Activated effector memory CD4-positive, alpha-beta T cell treated with anti-CD3 and anti-CD28 coated beads, Interleukin-2, amount 50 U/mL, for 16 hours (primary cell): Measurements from ENCODE around the gene PICK1.

ENCODE experiments used
- DNase-seq: peaks from one replicate; pipeline ENCODE4 v3.0.0-alpha.2; 2020

The PICK1 gene

DNA sequence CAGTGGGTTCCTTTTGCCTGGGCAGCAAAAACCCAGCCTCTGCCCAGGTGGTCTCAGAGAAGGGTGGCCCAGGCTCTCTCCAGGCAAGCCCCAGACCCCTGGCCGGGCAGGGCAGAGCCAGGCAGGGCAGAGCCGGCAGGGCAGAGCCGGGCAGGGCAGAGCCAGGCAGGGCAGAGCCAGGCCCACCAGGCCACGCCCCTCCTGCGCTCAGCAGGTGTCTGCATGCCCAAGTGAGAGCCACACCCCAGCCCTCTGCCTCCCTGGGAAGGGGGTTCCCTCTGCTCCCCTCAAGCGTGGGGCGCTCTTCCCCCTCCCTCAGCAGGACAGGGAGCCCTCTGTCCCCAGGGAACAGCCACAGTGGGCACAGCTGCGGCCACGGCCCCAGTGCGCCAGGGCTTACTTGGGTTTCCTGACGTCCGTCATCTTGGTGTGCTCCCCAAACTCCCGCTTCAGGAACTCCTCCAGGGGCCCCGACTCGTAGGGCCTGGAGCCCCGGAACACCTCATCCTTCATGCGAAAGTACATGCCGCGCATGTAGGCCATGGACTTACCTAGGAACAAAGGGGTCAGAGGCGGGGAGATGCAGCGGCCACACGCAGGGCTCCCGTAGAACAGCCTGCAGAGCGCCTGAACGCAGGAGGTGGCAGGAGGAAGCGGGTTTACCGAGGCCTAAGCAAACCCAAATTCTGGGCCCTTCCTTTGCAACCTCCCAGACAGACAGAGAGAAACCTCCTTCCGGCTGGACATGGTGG is 63.3 kb downstream of the PICK1 start:
- DNase-seq = no peak

DNA sequence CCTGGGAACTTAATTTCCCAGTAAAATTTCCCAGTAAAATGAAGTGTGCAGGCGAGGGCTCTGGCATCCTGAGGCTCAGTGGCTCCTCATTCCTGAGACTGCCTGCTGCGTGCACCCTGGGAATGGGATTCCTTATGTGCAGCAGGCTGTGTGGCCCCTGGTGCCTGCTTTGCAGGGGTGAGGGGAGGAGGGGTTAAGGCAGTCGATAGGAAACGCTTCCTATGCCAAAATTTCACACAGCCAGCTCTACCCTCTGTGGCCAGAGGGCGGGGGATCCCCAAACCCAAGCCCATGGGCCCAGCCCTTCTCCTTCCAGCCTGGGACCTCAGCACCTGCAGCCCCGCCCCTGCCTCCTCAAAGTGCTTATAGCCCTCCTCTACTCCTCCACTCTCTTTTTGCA is 65.4 kb downstream of the PICK1 start:
- no peak for DNase-seq

DNA sequence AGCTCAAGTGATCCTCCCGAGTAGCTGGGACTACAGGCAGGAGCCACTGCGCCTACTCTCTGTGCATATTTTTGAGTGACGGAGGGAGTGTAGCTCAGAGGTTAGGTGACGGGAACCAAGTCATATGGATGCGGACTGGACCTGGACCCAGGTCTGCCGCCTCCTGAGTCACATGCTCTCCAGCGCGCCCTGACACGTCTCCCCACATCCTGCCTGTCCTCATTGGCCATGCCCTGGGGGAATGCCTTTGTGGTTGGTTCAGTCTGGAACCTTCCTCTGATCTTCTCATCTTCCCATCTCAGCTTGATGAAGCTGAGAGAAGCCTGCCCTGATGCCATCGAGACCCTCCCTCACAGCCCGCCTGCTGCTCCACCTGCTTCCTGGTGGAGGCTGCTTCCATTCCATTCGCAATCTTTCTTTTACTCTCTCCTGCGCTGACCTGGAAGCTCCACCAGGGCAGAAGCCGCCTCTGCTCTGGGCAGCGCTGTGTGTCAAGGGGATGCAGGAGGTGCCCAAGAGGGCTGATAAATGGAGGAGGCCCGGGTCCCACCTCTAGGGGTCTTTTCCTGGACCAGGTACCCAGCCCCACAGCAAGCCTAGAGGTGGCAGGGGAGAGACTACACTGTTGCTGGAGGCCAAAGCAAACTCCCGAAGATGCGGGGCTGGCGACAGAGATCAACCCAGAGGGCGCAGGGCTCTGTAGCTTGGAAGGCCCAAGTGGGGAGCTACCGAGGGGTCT is 67.2 kb downstream of the PICK1 start:
- DNase-seq = no peak

DNA sequence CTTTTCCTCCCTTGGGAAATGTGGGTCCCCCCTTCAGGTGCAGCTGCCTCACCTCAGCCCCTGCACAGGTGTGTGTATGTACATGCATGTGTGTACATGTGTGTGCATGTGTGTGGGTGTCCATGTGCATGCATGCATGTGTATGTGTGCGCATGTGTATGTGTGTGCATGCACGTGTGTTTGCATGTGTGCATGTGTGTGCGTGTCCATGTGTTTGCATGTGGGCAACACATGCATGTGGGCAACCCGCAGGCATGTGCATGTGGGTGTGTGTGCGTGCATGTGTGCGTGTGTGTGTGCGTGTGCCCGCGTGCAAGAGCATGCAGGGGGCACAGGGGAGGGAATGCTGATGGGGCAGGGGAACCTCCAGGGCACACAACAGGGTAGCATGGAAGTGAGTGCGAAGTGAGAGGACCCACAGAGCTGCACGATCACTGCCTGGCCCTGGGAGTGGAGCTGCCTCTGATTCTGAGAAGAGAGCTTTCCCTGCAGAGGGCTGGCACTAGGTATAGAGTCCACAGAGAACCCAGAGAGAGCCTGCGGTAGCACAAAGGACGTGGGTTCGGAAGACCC is 67.9 kb downstream of the PICK1 start:
- no peak for DNase-seq
